ENCODE measurements around the gene CNIH3.

CNIH3 gene

GRCh38 chr1:224726441-224727182 is 110.5 kb downstream of the CNIH3 start:
- no peak for DNase-seq

- no peak for DNase-seq
Measured at GRCh38 chr1:224727351-224728289, 111.5 kb downstream of the CNIH3 start.

- no peak for DNase-seq
Measured at GRCh38 chr1:224730540-224730939, 114.4 kb downstream of the CNIH3 start.

- no peak for DNase-seq
Measured at GRCh38 chr1:224730965-224731364, 114.8 kb downstream of the CNIH3 start.

GRCh38 chr1:224731633-224732032 is 115.5 kb downstream of the CNIH3 start:
- DNase-seq = no peak

DNA sequence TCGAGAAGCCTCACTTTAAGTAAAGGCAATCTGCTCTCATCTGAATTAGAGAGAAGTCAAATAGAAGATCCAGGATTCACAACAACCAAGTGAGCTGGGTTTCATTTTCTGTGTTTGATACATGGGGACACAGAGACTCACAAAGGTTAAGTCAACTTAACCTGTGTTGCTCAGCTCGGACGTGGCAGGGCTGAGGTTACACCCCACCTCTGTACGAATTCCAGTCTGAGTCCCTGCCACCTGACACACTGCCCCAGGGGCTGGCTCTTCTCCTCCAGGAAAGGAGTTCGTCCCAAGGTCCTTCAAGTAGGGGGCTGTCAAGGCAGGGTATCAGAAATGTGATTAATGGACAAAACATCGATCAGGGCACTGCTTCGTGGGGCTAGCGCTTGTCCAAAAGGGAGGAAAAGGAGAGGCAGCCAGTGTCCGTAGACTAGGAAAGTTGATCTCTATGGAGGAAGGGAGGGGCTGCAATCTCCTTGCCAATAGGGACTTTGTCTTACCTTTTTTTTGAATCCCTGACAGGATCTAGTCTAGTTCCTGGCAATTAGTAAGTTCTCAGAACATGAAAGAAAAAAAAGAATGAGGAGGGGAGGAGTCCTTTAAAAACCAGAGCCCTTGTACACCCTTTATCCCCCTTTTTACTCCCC is 116.4 kb downstream of the CNIH3 start:
- DNase-seq = no peak

GRCh38 chr1:224733027-224733911 is 117.2 kb downstream of the CNIH3 start:
- DNase-seq = no peak

GRCh38 chr1:224734261-224734935 is 118.3 kb downstream of the CNIH3 start:
- no peak for DNase-seq

DNA sequence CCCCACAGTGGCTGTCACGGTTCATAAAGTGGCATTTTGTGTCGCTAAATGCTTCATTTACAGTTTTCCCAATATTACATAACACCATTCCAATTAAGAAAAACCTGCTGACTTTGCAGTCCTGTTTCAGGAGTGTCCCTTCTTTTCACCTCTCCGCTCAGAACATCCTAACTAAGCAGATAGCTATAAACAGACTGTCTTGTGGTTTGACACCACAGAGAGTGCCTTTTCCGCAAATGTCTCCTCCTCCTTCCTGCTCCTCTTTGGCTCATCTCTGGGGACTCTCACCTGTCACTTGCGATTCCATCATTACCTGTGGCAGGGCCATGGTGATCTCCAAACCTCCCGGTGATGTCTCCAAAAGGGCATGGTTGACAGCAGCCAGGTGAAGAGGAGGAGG is 119.0 kb downstream of the CNIH3 start:
- no peak for DNase-seq

DNA sequence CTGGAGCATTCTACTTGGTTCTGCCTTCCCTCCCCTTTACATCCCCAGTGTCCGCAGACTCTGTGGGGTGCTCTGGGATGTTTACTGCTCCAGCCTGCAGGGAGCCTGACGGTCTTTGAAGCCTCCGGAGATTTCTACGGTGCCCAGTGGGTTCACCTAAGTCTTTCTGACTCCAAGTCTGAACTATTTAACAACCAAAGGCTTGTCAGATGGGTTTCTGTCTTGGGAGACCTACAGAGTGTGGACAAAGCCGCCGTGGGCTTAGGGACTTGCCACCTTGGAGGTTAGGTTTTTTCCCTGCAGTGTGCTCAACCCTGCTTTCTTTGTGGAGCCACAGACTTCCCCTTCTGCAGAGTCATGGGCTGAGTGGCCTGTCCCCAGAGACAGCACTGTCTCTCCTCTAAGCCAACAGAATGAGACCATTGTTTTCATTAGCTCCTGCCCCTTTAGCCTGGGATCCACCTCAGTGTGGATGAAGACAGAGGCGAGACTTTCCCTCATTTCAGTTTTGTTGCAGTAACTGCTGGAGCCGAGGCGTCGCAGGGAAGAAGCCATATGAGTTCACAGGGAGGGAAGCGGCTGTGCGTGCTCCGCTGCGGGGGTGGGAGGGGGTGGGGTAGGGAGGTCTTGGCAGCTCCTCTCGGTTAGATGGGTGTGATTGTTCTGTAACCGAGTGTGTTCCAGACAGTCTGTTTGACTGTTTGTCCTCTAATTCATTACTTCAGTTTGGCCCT is 120.7 kb downstream of the CNIH3 start:
- peak; percentile 61 for DNase-seq

GRCh38 chr1:224737353-224737727 is 121.2 kb downstream of the CNIH3 start:
- DNase-seq = no peak

- no peak for DNase-seq
Measured at GRCh38 chr1:224739303-224739996, 123.3 kb downstream of the CNIH3 start.

DNA sequence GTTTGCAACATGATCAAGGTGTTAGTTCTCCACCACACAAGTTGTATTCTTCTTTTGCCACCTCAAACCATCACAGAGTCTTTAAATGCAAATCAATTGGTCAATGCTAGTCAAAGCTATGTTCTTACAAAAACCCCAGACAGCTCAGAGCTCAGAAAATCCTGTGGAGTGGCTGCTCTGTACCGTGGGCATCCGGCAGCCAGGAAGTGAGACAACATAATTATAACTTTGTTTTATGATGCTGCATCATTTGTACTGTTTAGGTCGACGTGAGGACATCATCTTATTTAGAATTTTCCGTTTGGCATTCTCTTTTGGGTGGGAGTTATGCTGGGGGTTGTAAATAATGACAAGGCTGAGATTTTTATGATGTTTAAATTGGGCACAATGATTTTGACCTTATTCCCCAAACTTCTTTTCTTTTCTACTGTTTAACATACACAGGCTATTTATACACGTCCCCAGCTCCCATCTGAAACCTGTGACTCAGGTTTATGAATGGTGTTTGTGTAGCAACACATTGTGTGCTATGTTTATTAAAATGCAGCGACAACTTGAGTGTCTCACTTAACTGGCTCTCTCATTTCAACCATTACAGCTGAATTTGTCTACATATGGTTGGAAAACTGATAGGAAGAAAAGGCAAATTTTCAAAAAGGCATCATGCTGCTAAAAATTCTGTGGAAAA is 124.0 kb downstream of the CNIH3 start:
- DNase-seq = no peak

DNA sequence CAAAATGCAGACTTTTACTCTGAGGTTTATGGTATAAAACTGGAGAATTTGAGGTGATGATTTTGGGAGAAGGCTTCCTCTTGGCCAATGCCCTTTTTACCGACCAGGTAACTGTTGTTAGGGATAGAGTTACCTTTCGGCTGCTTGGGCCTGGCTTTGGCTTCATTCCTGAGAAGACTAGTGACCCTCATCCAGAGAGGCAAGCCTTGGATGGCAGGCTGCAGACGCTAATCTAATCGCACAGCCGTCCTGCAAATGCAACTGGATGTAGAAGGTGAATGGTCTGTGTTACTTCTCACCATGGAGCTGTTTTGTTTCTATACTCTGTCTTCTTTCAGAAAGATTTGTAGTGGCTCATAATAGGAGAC is 124.6 kb downstream of the CNIH3 start:
- DNase-seq = no peak

DNA sequence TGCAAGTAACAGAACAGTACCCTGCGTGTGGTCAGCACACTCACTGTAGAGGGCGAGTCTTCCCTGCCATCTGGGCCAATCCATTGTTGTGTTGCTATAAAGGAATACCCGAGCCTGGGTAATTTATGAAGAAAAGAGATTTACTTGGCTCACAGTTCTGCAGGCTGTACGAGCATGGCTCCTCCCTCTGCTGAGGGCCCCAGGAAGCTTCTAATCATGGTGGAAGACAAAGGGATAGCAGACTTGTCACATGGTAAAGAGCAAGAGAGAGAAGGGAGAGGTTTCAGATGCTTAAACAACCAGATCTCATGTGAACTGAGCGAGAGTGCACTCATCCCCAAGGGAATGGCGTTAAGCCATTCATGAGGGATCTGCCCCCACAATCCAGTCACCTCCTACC is 126.2 kb downstream of the CNIH3 start:
- DNase-seq = no peak

GRCh38 chr1:224743608-224744164 is 127.6 kb downstream of the CNIH3 start:
- no peak for DNase-seq

- DNase-seq = no peak
Measured at GRCh38 chr1:224744521-224744920, 128.4 kb downstream of the CNIH3 start.

DNA sequence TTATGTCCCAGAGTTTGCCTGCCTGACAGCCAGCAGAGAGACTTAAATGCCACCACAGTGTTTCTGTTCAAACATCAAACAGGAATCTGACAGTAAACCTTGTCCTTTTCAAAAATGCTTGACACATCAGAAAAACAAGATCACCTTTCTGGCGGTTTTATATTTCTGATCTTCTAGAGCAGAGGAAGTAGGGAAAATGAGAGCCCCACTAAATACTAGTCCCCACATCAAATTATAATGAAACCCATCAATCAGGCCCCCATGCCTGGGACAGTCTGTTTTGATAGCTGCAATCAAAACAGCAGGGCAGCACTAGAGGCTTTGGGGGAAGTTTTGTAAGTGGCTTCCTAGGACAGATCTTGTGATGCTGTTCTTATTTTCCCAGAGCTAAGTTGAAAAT is 129.3 kb downstream of the CNIH3 start:
- DNase-seq = no peak

DNA sequence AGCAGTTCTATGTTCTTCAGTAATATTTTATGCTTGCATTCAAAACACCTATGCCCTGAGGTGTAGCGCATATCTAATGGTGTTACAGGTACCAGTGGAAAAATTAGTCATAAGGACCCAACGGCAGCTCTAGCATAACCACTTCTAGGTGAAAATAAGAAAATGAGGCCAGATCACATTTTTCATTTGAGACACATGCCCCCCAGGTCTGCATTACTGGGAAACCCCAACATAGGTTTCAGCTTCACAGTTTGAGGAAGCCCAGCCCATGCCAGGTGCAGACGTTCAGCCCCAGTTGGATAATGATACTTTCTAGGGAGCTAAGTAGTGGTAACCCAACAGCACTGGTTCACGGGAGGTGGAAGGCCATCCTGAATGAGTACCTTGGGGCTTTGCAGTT is 129.8 kb downstream of the CNIH3 start:
- DNase-seq = no peak

GRCh38 chr1:224747578-224747977 is 131.5 kb downstream of the CNIH3 start:
- no peak for DNase-seq

All from right forelimb (tissue), 1 donor.